Neural progenitor cell (in vitro differentiated cells): ENCODE data around the gene STAMBP.

ENCODE experiments used
- CTCF ChIP-seq: fragments of 200-600 bp; sonication (generic); IDR thresholded peaks from 2 replicates; pipeline ENCODE4 v1.5.1; 2017; ENCODE audit warnings: antibody characterized with exemption, mild to moderate bottlenecking
- EZH2 ChIP-seq: fragments of 200-600 bp; sonication (generic); IDR thresholded peaks from 2 replicates; pipeline ENCODE4 v1.6.1; 2017; ENCODE audit warnings: antibody characterized with exemption, mild to moderate bottlenecking, moderate library complexity
- EZH2phosphoT487 ChIP-seq: fragments of 200-600 bp; sonication (generic); IDR thresholded peaks from 2 replicates; pipeline ENCODE4 v1.6.1; 2017; ENCODE audit warnings: antibody characterized with exemption

GRCh38 chr2:73885406-73885805 is 56.6 kb downstream of the STAMBP start:
- TF ChIP-seq CTCF = no peak
- no peak for TF ChIP-seq EZH2phosphoT487
- TF ChIP-seq EZH2 = no peak
